Nephron (organoid): ENCODE results near the gene NCOR2.
A peak's percentile ranks its signal among the peaks of the same experiment; 100 is the strongest.

Experiments used
- H3K27ac Mint-ChIP-seq, 3 experiments: 2 replicates each; pipeline ENCODE4 v1.8.0; 2020; ENCODE audit warnings: mixed read lengths in 3 of 3, mild to moderate bottlenecking in 2 of 3, moderate library complexity in 1 of 3
- H3K27me3 Mint-ChIP-seq: 2 replicates; pipeline ENCODE4 v1.8.0; 2021; ENCODE audit warnings: low read depth, mild to moderate bottlenecking, moderate library complexity, mixed read lengths
- H3K36me3 Mint-ChIP-seq: 2 replicates; pipeline ENCODE4 v1.8.0; 2020; ENCODE audit warnings: low read depth, mixed read lengths
- H3K4me1 Mint-ChIP-seq: 2 replicates; pipeline ENCODE4 v1.8.0; 2020; ENCODE audit warnings: mixed read lengths
- H3K4me3 Mint-ChIP-seq, 3 experiments: 2 replicates each; pipeline ENCODE4 v1.8.0; 2020; ENCODE audit warnings: mild to moderate bottlenecking in 3 of 3, mixed read lengths in 3 of 3, moderate library complexity in 2 of 3
- H3K9me3 Mint-ChIP-seq: 2 replicates; pipeline ENCODE4 v1.8.0; 2020; ENCODE audit warnings: mixed read lengths
- TF ChIP-seq, protein P1 (sequence below), 3 experiments: fragments of 200-600 bp; sonication (generic); IDR thresholded peaks; one replicate each; pipeline ENCODE4 v1.5.0; 2021; ENCODE audit warnings: antibody characterized with exemption in 3 of 3; ENCODE audit not compliant: unreplicated experiment in 3 of 3

NCOR2 gene

DNA sequence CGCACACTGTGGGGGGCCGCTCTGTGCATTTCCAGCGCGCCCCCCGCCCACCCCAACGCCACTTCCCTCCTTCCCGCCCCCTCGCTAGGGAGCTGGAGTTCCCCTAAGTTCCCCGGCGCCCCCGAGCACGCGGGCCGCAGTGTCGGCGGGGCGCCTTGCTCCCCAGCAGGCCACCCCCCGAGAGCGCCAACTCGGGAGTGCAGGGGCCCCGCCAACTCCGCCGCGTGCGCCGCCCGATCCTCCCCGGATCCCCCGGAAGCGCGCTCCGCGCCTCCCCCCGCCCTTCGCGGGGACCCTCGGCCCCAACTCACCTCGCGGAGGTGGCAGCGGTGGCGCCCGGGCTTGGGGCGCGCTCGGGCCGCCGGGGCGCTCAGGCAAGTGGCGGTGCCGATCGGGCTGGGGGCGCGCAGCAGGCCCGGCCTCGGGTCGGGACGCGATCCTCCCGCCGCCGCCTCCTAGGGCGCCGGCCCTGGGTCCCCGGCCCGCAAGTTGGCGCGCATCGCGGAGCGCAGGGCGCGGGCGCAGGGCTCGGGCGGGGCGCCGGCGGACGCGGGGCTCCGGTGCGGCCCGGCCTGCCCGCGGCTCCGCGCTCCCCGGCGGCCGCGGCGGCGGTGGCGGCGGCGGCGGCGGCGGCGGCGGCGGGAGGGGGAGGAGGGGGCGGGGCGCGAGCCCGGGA is at the start of gene NCOR2:
NCOR2 (minus strand) TSS at position 616 of the 676 bp plus-strand sequence. CDS start 72,361 bp downstream, outside the sequence.
- Mint-ChIP-seq H3K4me1 (peaks cover 39% of the 10 kb centered on the region), H3K9me3 (no peaks in the 10 kb centered on the region), H3K4me3 (peak within 1 kb of the TSS; percentile 92 to 96 (median 96)), H3K36me3 (no peaks in the 10 kb centered on the region), H3K27me3 (no peaks in the 10 kb centered on the region), H3K27ac (peak within 1 kb of the TSS; percentile 97 to 99 (median 99))
- TF ChIP-seq, protein P1, sequence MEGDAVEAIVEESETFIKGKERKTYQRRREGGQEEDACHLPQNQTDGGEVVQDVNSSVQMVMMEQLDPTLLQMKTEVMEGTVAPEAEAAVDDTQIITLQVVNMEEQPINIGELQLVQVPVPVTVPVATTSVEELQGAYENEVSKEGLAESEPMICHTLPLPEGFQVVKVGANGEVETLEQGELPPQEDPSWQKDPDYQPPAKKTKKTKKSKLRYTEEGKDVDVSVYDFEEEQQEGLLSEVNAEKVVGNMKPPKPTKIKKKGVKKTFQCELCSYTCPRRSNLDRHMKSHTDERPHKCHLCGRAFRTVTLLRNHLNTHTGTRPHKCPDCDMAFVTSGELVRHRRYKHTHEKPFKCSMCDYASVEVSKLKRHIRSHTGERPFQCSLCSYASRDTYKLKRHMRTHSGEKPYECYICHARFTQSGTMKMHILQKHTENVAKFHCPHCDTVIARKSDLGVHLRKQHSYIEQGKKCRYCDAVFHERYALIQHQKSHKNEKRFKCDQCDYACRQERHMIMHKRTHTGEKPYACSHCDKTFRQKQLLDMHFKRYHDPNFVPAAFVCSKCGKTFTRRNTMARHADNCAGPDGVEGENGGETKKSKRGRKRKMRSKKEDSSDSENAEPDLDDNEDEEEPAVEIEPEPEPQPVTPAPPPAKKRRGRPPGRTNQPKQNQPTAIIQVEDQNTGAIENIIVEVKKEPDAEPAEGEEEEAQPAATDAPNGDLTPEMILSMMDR (IDR thresholded peaks at IDR 0.05; ENCODE audit: unreplicated experiment in 3 of 3) = no peak

GRCh38 chr12:124616394-124617221 is 49.2 kb upstream of the NCOR2 start:
- TF ChIP-seq, protein P1 (IDR thresholded peaks at IDR 0.05; ENCODE audit: unreplicated experiment in 3 of 3) = no peak
- Mint-ChIP-seq H3K9me3 (peaks cover 11% of the 10 kb centered on the region), H3K27ac (peak overlapping the region in 1 of 3 experiments; percentile 44), H3K36me3 (no peaks in the 10 kb centered on the region), H3K4me3 (no peak overlapping the region), H3K4me1 (peaks cover 25% of the 10 kb centered on the region), H3K27me3 (peaks cover 14% of the 10 kb centered on the region)

- peaks cover 15% of the 10 kb centered on the region for H3K4me1 Mint-ChIP-seq
- peaks cover 11% of the 10 kb centered on the region for H3K27me3 Mint-ChIP-seq
- TF ChIP-seq, protein P1 (IDR thresholded peaks at IDR 0.05; ENCODE audit: unreplicated experiment in 3 of 3) = no peak
- peak overlapping the region in 1 of 3 experiments; percentile 61 for H3K27ac Mint-ChIP-seq
- no peaks in the 10 kb centered on the region for H3K36me3 Mint-ChIP-seq
- H3K9me3 Mint-ChIP-seq = peaks cover 11% of the 10 kb centered on the region
- no peak overlapping the region for H3K4me3 Mint-ChIP-seq
These were observed 47.3 kb upstream of the NCOR2 start for GRCh38 chr12:124614512-124615292.

DNA sequence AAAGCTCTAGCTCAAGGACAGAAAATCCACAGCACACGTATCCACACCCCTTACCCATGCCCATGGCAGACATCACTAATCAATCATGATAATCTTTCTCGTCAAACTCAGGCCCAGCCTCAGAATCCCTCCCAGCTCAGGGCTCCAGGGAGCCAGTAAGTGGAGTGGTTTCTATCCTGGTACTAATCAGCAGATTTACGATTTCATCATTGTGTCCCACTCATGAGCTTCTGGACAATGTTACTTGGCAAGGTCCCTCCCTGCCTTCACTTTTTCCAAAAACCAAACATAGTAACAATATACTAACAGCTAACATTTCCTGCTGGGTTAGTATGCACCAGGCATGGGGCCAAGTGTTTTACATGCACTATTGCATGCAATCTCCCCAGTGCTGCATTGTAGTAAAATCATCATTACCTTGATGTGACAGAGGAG is 45.8 kb upstream of the NCOR2 start:
- Mint-ChIP-seq H3K4me3 (no peak overlapping the region), H3K9me3 (peaks cover 7% of the 10 kb centered on the region), H3K4me1 (peaks cover 25% of the 10 kb centered on the region), H3K27me3 (peaks cover 11% of the 10 kb centered on the region), H3K27ac (peak overlapping the region; percentile 44 to 94 (median 85)), H3K36me3 (no peaks in the 10 kb centered on the region)
- TF ChIP-seq, protein P1 (IDR thresholded peaks at IDR 0.05; ENCODE audit: unreplicated experiment in 3 of 3) = no peak

- Mint-ChIP-seq H3K36me3 (no peaks in the 10 kb centered on the region), H3K27me3 (peaks cover 11% of the 10 kb centered on the region), H3K27ac (peak overlapping the region in 2 of 3 experiments; percentile 51 to 67), H3K9me3 (peaks cover 8% of the 10 kb centered on the region), H3K4me1 (peaks cover 33% of the 10 kb centered on the region), H3K4me3 (peak overlapping the region in 1 of 3 experiments; percentile 11)
- TF ChIP-seq, protein P1 (IDR thresholded peaks at IDR 0.05; ENCODE audit: unreplicated experiment in 3 of 3) = no peak
These were observed 44.9 kb upstream of the NCOR2 start for GRCh38 chr12:124612410-124612680.
